Esophagus squamous epithelium (tissue), 5 donors: ENCODE measurements around the gene LITAF. TPM values are rescaled to one million over a fixed set of nuclear protein-coding genes. Genes with fewer than 3 reads are reported as not detected.

Experiments used
- DNase-seq: peaks from one replicate; lab custom pipeline; 2025; lab: John Stamatoyannopoulos, UW
- H3K27ac ChIP-seq, 4 donors: fragments of 200-600 bp; sonication (generic); one replicate each; pipeline ENCODE4 v1.5.1; 2016 to 2019; ENCODE audit warnings: mild to moderate bottlenecking in 1 of 4
- H3K27me3 ChIP-seq, 4 donors: fragments of 200-600 bp; sonication (generic); 1 replicate in 3 of 4; 2 replicates in 1 of 4; pipeline versions ENCODE4 v1.5.1 to v1.6.0; 2017 to 2021; ENCODE audit warnings: antibody characterized with exemption in 1 of 4
- H3K36me3 ChIP-seq, 3 donors: fragments of 200-600 bp; sonication (generic); one replicate each; pipeline ENCODE4 v1.5.1; 2016 to 2019
- H3K4me1 ChIP-seq, 3 donors: fragments of 200-600 bp; sonication (generic); one replicate each; pipeline ENCODE4 v1.5.1; 2017 to 2019
- H3K4me3 ChIP-seq, 4 donors: fragments of 200-600 bp; sonication (generic); 1 replicate in 3 of 4; 2 replicates in 1 of 4; pipeline ENCODE4 v1.5.1; 2016 to 2019; ENCODE audit warnings: mild to moderate bottlenecking in 2 of 4, moderate library complexity in 1 of 4
- H3K9me3 ChIP-seq, 3 donors: fragments of 200-600 bp; sonication (generic); one replicate each; pipeline ENCODE4 v1.5.1; 2016 to 2019
- POLR2A ChIP-seq, 4 donors: fragments of 450-650 bp; IDR thresholded peaks; one replicate each; pipeline ENCODE4 v1.6.1; 2017; ENCODE audit warnings: antibody characterized with exemption in 4 of 4, mild to moderate bottlenecking in 4 of 4, moderate library complexity in 3 of 4
- WGBS, 2 donors: methylation state at CpG; one replicate each; pipeline ENCODE4 v1.1.5; 2018; 5-methylcytosine and 5-hydroxymethylcytosine counted together
- intact Hi-C: fragments of 100-400 bp; cut with DNase I; formaldehyde crosslinking; loops from one replicate; pipeline ENCODE4 v1.15.0; 2022
- total RNA-seq, 4 donors: library from RNA; depleted of rRNA; stranded (reverse); fragments of >200 nt; gene quantifications; one replicate each; pipeline ENCODE4 v1.1.0, GENCODE V29; 2016
- TF ChIP-seq, protein P1 (sequence below), 6 experiments: fragments of 450-650 bp in 4 of 6; fragments of 200-600 bp in 2 of 6; sonication (generic) in 2 of 6; IDR thresholded peaks; one replicate each; pipeline ENCODE4 v1.5.1; 2016 to 2019; ENCODE audit warnings: antibody characterized with exemption in 6 of 6, mild to moderate bottlenecking in 4 of 6, moderate library complexity in 4 of 6
- donor health status: DM: yes; HTN: yes; CAD: no.

Gene LITAF
- total RNA-seq, 4 donors from 2014 or later = 13.7 to 44.4 (median 34.4) TPM

DNA sequence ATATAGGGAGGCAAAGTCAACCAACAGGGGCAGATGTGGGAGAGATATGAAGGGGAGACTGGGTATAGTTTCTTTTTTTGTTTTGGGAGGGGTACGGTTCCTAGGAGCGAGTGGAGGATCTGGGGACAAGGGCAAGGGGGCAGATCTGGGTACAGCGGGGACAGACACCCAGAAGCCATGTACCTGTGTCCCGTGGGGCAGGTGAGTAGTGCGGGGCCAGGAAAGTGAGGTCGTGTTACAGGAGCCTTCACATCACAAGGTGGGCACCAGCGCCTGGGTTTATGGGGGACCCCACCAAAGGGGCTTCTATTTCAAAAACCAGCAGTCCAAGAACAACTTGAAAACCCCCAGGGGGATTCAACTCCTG is 11.5 kb downstream of the LITAF start:
- peak overlapping the region in 2 of 4 donors; percentile 65 to 67 for H3K27ac ChIP-seq
- intact Hi-C loops = no loop called here
- H3K9me3 ChIP-seq = no peaks in the 10 kb centered on the region
- H3K4me3 ChIP-seq = no peak overlapping the region
- WGBS, 2 donors = 75 to 86% methylated on average over 4 to 7 of the region's 7 CpGs
- no peak for TF ChIP-seq POLR2A (IDR thresholded peaks at IDR 0.05)
- TF ChIP-seq, protein P1, sequence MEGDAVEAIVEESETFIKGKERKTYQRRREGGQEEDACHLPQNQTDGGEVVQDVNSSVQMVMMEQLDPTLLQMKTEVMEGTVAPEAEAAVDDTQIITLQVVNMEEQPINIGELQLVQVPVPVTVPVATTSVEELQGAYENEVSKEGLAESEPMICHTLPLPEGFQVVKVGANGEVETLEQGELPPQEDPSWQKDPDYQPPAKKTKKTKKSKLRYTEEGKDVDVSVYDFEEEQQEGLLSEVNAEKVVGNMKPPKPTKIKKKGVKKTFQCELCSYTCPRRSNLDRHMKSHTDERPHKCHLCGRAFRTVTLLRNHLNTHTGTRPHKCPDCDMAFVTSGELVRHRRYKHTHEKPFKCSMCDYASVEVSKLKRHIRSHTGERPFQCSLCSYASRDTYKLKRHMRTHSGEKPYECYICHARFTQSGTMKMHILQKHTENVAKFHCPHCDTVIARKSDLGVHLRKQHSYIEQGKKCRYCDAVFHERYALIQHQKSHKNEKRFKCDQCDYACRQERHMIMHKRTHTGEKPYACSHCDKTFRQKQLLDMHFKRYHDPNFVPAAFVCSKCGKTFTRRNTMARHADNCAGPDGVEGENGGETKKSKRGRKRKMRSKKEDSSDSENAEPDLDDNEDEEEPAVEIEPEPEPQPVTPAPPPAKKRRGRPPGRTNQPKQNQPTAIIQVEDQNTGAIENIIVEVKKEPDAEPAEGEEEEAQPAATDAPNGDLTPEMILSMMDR (IDR thresholded peaks at IDR 0.05) = no peak
- no peaks in the 10 kb centered on the region for H3K27me3 ChIP-seq
- peaks cover 0 to under 1% (median 0%) of the 10 kb centered on the region in 3 donors for H3K36me3 ChIP-seq
- peaks cover 3 to 91% (median 33%) of the 10 kb centered on the region in 3 donors for H3K4me1 ChIP-seq
- DNase-seq = no peak

DNA sequence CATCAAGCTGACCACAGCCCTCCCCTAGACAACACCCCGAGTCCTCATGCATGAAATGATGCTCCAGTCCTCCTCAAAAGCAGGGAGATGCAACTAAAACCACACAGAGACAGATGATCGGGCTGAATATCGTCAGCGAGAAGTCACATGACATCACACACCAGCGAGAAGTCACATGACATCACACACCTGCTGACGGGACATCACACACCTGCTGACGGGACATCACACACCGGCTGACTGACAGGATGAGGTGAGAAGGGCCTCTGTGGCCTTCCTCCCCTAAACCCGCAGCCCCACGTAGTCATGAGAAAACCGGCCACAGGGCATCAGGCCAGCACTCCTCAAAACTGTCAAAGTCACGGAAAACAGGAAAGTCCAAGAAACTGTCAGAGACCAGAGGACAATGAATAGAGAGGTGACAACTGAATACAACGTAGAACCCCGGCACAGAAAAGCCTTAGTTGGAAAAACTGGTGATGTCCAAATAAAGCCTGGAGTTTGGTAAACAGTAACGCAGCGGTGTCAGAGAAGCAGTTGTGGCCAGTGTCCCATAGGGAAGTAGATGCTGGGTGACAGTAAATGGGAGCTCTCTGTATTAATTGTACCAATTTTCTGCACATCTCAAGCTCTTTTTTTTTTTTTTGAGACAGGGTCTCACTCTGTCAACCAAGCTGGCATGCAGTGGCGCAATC is 14.3 kb downstream of the LITAF start:
- intact Hi-C loops = no loop called here
- no peaks in the 10 kb centered on the region for H3K9me3 ChIP-seq
- no peak for DNase-seq
- H3K4me3 ChIP-seq = peak overlapping the region in 1 of 4 donors; percentile 18
- no peaks in the 10 kb centered on the region for H3K27me3 ChIP-seq
- no peak for TF ChIP-seq POLR2A (IDR thresholded peaks at IDR 0.05)
- TF ChIP-seq, protein P1 (IDR thresholded peaks at IDR 0.05) = no peak
- peak overlapping the region; percentile 16 to 58 (median 38) for H3K27ac ChIP-seq
- WGBS, 2 donors = 61 to 75% methylated on average over 14 to 17 of the region's 17 CpGs
- H3K4me1 ChIP-seq = peaks cover 3 to 68% (median 33%) of the 10 kb centered on the region in 3 donors
- peaks cover 0 to 8% (median 0%) of the 10 kb centered on the region in 3 donors for H3K36me3 ChIP-seq

DNA sequence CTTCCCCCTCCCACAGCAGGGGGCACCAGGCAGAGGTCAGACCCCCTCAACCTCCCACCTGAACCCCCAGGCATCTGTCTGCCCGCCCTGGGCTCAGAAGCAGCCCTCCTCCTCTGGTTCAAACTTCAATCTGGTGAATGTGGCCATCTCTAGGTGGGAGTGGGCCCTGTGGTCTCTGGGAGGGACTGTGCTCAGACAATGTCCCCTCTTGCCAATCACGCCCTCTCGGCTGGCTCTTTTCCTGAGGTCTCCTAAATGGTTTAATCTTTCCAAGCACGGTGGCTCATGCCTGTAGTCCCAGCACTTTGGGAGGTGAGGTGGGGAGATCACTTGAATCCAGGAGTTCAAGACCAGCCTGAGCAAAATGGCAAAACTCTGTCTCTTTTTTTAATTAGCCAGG is 15.2 kb downstream of the LITAF start:
- Histone ChIP-seq H3K36me3 (peaks cover 0 to 8% (median 0%) of the 10 kb centered on the region in 3 donors), H3K4me1 (peaks cover 3 to 68% (median 31%) of the 10 kb centered on the region in 3 donors), H3K27me3 (no peaks in the 10 kb centered on the region), H3K4me3 (no peak overlapping the region), H3K27ac (peak overlapping the region in 3 of 4 donors; percentile 25 to 58 (median 52)), H3K9me3 (no peaks in the 10 kb centered on the region)
- TF ChIP-seq, protein P1 (IDR thresholded peaks at IDR 0.05) = no peak
- TF ChIP-seq POLR2A (IDR thresholded peaks at IDR 0.05) = no peak
- WGBS, 2 donors = 78 to 82% methylated on average over 1 to 3 of the region's 4 CpGs
- no peak for DNase-seq
- intact Hi-C loops = no loop called here

DNA sequence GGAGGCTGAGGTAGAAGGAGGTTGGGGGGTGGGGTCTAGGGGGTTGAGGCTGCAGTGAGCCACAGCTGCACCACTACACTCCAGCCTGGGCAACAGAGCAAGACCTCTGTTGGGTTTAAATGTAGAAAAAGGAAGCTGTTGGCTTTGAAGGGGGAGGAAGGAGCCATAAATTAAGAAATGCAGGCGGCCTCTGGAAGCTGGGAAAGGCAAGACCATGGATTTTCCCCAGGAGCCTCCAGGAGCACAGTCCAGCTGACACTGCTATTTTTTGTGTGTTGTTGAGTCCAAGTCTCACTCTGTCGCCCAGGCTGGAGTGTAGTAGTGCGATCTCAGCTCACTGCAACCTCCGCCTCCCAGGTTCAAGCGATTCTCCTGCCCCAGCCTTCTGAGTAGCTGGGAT is 15.9 kb downstream of the LITAF start:
- no peaks in the 10 kb centered on the region for H3K9me3 ChIP-seq
- intact Hi-C loops = no loop called here
- no peak overlapping the region for H3K4me3 ChIP-seq
- no peak for TF ChIP-seq POLR2A (IDR thresholded peaks at IDR 0.05)
- TF ChIP-seq, protein P1 (IDR thresholded peaks at IDR 0.05) = no peak
- H3K36me3 ChIP-seq = peaks cover 0 to 14% (median 0%) of the 10 kb centered on the region in 3 donors
- DNase-seq = no peak
- H3K27ac ChIP-seq = peak overlapping the region in 3 of 4 donors; percentile 25 to 52 (median 34)
- no peaks in the 10 kb centered on the region for H3K27me3 ChIP-seq
- WGBS, 2 donors = 77 to 80% methylated on average over 3 to 5 of the region's 5 CpGs
- H3K4me1 ChIP-seq = peaks cover 0 to 68% (median 24%) of the 10 kb centered on the region in 3 donors

DNA sequence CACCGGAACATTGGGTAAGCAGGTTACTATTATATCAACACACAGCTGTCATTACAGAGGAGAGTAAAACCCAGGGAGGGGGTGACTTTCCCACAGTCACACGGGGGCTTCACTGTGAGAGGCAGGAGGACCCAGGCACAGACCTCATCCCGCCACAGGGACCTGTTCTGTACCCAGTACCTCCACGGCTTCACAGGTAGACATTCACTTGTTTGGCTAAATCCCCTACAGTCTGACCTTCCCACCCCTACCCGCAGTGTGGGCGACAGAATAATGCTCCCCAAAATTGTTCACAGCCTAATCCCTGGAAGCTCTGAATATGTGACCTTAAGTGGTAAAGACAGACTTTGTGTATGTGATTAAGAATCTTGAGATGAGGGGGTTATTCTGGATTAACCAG is 16.5 kb downstream of the LITAF start:
- no peak overlapping the region for H3K27ac ChIP-seq
- DNase-seq = no peak
- H3K36me3 ChIP-seq = peaks cover 0 to 16% (median 0%) of the 10 kb centered on the region in 3 donors
- TF ChIP-seq, protein P1 (IDR thresholded peaks at IDR 0.05) = no peak
- no peak for TF ChIP-seq POLR2A (IDR thresholded peaks at IDR 0.05)
- intact Hi-C loops = no loop called here
- H3K27me3 ChIP-seq = no peaks in the 10 kb centered on the region
- 78 to 91% methylated on average over 2 to 4 of the region's 6 CpGs for WGBS, 2 donors
- no peaks in the 10 kb centered on the region for H3K9me3 ChIP-seq
- H3K4me3 ChIP-seq = no peak overlapping the region
- H3K4me1 ChIP-seq = peaks cover 0 to 68% (median 20%) of the 10 kb centered on the region in 3 donors
